ENCODE data around the gene GRIP1.

DNA sequence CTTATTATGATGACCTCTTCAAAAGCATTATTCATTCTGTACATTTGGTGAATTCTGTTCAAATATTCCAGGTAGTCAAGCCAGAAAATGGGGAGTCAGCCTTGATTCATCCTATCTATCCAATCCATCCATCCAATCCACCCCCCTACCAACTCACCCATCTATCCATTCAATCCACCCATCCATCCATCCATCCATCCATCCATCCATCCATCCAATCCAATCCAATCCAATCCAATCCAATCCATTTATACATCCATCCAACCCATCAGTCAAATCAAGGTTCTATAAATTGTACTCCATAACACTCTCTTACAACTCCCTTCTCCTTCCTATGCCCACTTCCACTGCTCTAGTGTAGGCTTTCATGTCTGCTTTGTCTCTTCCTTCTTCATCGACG is 35.8 kb upstream of the GRIP1 start:
- no peak for TF ChIP-seq POLR2A (IDR thresholded peaks at IDR 0.05; ENCODE audit: low read depth, low read length)
- TF ChIP-seq, protein P1, sequence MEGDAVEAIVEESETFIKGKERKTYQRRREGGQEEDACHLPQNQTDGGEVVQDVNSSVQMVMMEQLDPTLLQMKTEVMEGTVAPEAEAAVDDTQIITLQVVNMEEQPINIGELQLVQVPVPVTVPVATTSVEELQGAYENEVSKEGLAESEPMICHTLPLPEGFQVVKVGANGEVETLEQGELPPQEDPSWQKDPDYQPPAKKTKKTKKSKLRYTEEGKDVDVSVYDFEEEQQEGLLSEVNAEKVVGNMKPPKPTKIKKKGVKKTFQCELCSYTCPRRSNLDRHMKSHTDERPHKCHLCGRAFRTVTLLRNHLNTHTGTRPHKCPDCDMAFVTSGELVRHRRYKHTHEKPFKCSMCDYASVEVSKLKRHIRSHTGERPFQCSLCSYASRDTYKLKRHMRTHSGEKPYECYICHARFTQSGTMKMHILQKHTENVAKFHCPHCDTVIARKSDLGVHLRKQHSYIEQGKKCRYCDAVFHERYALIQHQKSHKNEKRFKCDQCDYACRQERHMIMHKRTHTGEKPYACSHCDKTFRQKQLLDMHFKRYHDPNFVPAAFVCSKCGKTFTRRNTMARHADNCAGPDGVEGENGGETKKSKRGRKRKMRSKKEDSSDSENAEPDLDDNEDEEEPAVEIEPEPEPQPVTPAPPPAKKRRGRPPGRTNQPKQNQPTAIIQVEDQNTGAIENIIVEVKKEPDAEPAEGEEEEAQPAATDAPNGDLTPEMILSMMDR (conservative IDR thresholded peaks at IDR 0.05; ENCODE audit: low read depth, low read length): no peak
